Measurements from ENCODE around the gene B9D1.

The B9D1 gene

DNA sequence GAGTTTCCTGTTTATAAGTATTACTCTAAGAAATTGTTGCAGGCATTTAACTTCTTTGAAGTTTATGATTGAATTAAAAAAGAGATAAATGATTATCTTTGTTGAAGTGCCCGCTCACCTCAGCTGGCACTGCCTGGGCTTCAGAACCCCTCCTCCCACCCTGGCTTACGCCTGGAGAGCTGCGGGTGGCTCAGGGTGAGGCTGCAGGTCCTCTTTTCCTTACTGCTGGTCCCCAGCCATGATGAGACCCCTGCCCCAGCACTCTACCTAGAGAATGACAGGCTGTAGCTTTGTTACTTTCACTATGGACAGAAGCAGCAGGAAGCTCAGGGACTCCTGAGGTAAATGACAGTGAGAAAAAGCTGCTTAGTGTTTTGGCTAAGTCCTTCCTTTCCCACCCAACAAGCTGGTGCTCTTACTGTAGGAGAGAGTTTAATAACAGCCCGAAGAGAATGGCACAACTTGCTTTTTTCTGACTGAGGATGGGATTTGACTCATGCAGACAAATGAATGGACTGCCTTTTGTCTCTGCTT is 63.2 kb downstream of the B9D1 start:
- H3K4me3 ChIP-seq (ENCODE audit: low read depth, low read length) = no peak overlapping the region
- no peak for DNase-seq (ENCODE audit: low read depth)
- no peak for TF ChIP-seq CTCF (IDR thresholded peaks at IDR 0.05; ENCODE audit: control insufficient read depth, extremely low read depth, insufficient read depth)

GRCh38 chr17:19298569-19299213 is 63.8 kb downstream of the B9D1 start:
- no peak overlapping the region for H3K4me3 ChIP-seq (ENCODE audit: low read depth, low read length)
- TF ChIP-seq CTCF (IDR thresholded peaks at IDR 0.05; ENCODE audit: control insufficient read depth, extremely low read depth, insufficient read depth) = no peak
- DNase-seq (ENCODE audit: low read depth) = peak; percentile 70

- no peak overlapping the region for H3K4me3 ChIP-seq (ENCODE audit: low read depth, low read length)
- TF ChIP-seq CTCF (IDR thresholded peaks at IDR 0.05; ENCODE audit: control insufficient read depth, extremely low read depth, insufficient read depth) = no peak
- DNase-seq (ENCODE audit: low read depth) = no peak
Observed at GRCh38 chr17:19296786-19297778, 65.4 kb downstream of the B9D1 start.

- H3K4me3 ChIP-seq (ENCODE audit: low read depth, low read length) = no peak overlapping the region
- no peak for TF ChIP-seq CTCF (IDR thresholded peaks at IDR 0.05; ENCODE audit: control insufficient read depth, extremely low read depth, insufficient read depth)
- DNase-seq (ENCODE audit: low read depth) = no peak
Observed at GRCh38 chr17:19295473-19296135, 66.9 kb downstream of the B9D1 start.

DNA sequence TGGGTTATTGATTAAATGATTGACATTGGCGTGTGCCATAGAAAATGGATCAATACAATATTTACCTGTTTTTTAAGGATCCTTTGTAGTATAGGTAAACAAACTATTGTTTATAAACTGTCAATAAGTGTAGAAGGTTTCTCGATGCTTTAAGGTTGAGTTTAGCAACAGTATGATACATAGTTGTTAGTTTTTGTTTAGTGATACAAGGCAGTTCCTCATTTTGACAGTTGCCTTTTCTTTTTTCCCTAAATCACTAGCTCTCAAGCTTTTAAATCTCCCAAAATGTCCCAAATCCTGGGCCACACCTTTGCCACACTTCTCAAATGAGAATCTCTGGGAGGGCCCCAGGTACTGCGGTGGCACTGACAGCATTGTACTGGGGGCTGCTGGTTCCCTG is 68.1 kb downstream of the B9D1 start:
- no peak for TF ChIP-seq CTCF (IDR thresholded peaks at IDR 0.05; ENCODE audit: control insufficient read depth, extremely low read depth, insufficient read depth)
- DNase-seq (ENCODE audit: low read depth) = no peak
- no peak overlapping the region for H3K4me3 ChIP-seq (ENCODE audit: low read depth, low read length)
